Activated T-cell treated with anti-CD3 and anti-CD28 coated beads for 4 hours (primary cell): Measurements from ENCODE around the gene ZBTB7C.

Experiments used
- DNase-seq: peaks from one replicate; pipeline ENCODE4 v3.0.0-alpha.2; 2020

The ZBTB7C gene

GRCh38 chr18:48159816-48160215 is 249.4 kb downstream of the ZBTB7C start:
- DNase-seq: no peak

- no peak for DNase-seq
Observed at GRCh38 chr18:48158721-48159120, 250.5 kb downstream of the ZBTB7C start.

GRCh38 chr18:48157956-48158355 is 251.2 kb downstream of the ZBTB7C start:
- DNase-seq: no peak

GRCh38 chr18:48155856-48156255 is 253.3 kb downstream of the ZBTB7C start:
- no peak for DNase-seq

GRCh38 chr18:48154828-48155227 is 254.4 kb downstream of the ZBTB7C start:
- DNase-seq: no peak

- DNase-seq: no peak
Observed at GRCh38 chr18:48153613-48154481, 255.3 kb downstream of the ZBTB7C start.

- no peak for DNase-seq
Observed at GRCh38 chr18:48152549-48152948, 256.6 kb downstream of the ZBTB7C start.

- DNase-seq: no peak
Observed at GRCh38 chr18:48151421-48152065, 257.6 kb downstream of the ZBTB7C start.

- no peak for DNase-seq
Observed at GRCh38 chr18:48149020-48149685, 260.0 kb downstream of the ZBTB7C start.

- no peak for DNase-seq
Observed at GRCh38 chr18:48142994-48143393, 266.2 kb downstream of the ZBTB7C start.

GRCh38 chr18:48142353-48142752 is 266.8 kb downstream of the ZBTB7C start:
- DNase-seq: no peak

- DNase-seq: no peak
Observed at GRCh38 chr18:48140731-48141130, 268.5 kb downstream of the ZBTB7C start.

- DNase-seq: no peak
Observed at GRCh38 chr18:48139431-48140347, 269.5 kb downstream of the ZBTB7C start.

- DNase-seq: no peak
Observed at GRCh38 chr18:48138660-48139430, 270.3 kb downstream of the ZBTB7C start.

- no peak for DNase-seq
Observed at GRCh38 chr18:48138210-48138609, 271.0 kb downstream of the ZBTB7C start.

GRCh38 chr18:48137374-48138081 is 271.7 kb downstream of the ZBTB7C start:
- no peak for DNase-seq

- no peak for DNase-seq
Observed at GRCh38 chr18:48136827-48137373, 272.3 kb downstream of the ZBTB7C start.

- DNase-seq: no peak
Observed at GRCh38 chr18:48136051-48136826, 272.9 kb downstream of the ZBTB7C start.

- no peak for DNase-seq
Observed at GRCh38 chr18:48135436-48135966, 273.7 kb downstream of the ZBTB7C start.

- no peak for DNase-seq
Observed at GRCh38 chr18:48134609-48135008, 274.6 kb downstream of the ZBTB7C start.
